Large intestine (tissue), 3 donors: ENCODE measurements around the gene XIRP1. TPM values are rescaled to one million over a fixed set of nuclear protein-coding genes. Genes with fewer than 3 reads are reported as not detected.

ENCODE experiments used
- DNase-seq, 2 donors: peaks; one replicate each; pipeline versions ENCODE4 v3.0.0 to v3.0.0-alpha.2; 2013
- H3K27ac ChIP-seq: one replicate; pipeline ENCODE4 v1.5.1; 2013; ENCODE audit warnings: low read length
- H3K27me3 ChIP-seq: 2 replicates; pipeline ENCODE4 v1.6.1; 2013; ENCODE audit warnings: low read length; ENCODE audit not compliant: control insufficient read depth, insufficient read depth
- H3K36me3 ChIP-seq: 2 replicates; pipeline ENCODE4 v1.6.1; 2013; ENCODE audit warnings: low read length; ENCODE audit not compliant: control insufficient read depth, insufficient read depth
- H3K4me1 ChIP-seq: one replicate; pipeline ENCODE4 v1.6.1; 2013; ENCODE audit warnings: low read length; ENCODE audit not compliant: control insufficient read depth, insufficient read depth
- H3K4me3 ChIP-seq: one replicate; pipeline ENCODE4 v1.5.1; 2013; ENCODE audit warnings: low read length
- H3K9me3 ChIP-seq: one replicate; pipeline ENCODE4 v1.6.1; 2013; ENCODE audit warnings: mild to moderate bottlenecking, low read depth, low read length, moderate library complexity; ENCODE audit not compliant: control insufficient read depth
- WGBS: methylation state at CpG from one replicate; pipeline ENCODE4 v1.1.5; 2013; ENCODE audit warnings: low lambda C conversion rate; ENCODE audit not compliant: insufficient coverage; 5-methylcytosine and 5-hydroxymethylcytosine counted together
- polyA plus RNA-seq: library from polyadenylated mRNA; unstranded; fragments of 120-200 nt; gene quantifications from one replicate; pipeline ENCODE4 v1.2.1, GENCODE V29; 2013

XIRP1 gene
- polyA plus RNA-seq, 1 donor: 0.19 TPM

DNA sequence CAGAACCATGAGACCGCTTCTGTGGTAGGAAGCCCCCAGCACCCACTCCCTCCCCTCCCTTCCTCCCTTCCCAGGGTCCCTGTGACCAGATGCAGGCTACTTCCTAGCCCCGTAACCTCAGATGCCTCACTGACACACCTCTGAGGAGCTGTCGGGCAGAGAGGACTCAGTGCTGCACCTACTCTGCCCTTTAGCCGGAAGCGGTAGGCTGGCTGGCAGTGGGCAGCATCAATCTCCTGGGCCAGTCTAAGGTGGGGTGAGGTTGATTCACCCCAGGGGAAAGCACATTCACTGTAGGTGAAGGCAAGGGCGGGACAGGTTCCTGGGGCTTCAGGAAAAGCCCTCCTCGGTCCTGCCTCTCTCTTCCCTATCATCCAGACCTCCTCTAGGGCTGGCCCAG lies 58.1 kb downstream of the XIRP1 start:
- no peak overlapping the region for H3K27ac ChIP-seq
- no peaks in the 10 kb centered on the region for H3K9me3 ChIP-seq
- H3K4me3 ChIP-seq: no peak overlapping the region
- H3K4me1 ChIP-seq: peaks cover 5% of the 10 kb centered on the region
- no CpG with 5 or more reads among the region's 7 CpGs for WGBS
- no peaks in the 10 kb centered on the region for H3K27me3 ChIP-seq
- no peak for DNase-seq
- H3K36me3 ChIP-seq: no peaks in the 10 kb centered on the region

DNA sequence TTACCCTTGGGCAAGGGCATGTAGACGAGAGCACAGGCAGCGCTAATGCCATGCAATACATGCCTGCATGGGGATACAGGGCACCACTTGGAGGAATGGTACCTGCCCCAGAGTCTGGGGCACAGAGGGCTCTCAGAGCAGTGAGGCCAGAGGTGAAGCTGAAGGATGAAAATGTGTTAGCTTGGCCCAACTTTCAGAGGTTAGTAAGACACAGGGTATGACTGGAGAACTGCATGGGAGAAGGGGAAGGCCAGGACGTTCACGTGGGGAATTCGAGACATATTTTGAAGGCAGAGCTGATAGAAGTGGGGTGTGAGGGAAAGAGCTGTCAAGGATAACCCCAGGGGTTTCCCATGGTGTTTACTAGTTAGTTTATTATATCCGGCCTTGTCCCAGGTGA lies 58.6 kb downstream of the XIRP1 start:
- Histone ChIP-seq H3K36me3 (no peaks in the 10 kb centered on the region), H3K4me1 (peaks cover 5% of the 10 kb centered on the region), H3K4me3 (no peak overlapping the region), H3K27me3 (no peaks in the 10 kb centered on the region), H3K27ac (no peak overlapping the region), H3K9me3 (no peaks in the 10 kb centered on the region)
- no peak for DNase-seq
- WGBS: no CpG with 5 or more reads among the region's 6 CpGs

Other genes with a start within 250 kb of the XIRP1 start
- gene SCN11A, start 140.7 kb downstream of the XIRP1 start, polyA plus RNA-seq: 1.1 TPM
- gene WDR48, start 140.6 kb downstream of the XIRP1 start, polyA plus RNA-seq: 40.0 TPM
- gene GORASP1, start 85.0 kb downstream of the XIRP1 start, polyA plus RNA-seq: 66.7 TPM
- gene TTC21A, start 84.9 kb downstream of the XIRP1 start, polyA plus RNA-seq: 5.8 TPM
- gene CSRNP1, start 39.0 kb downstream of the XIRP1 start, polyA plus RNA-seq: 24.5 TPM
- 2.8 TPM for gene CX3CR1, start 87.4 kb upstream of the XIRP1 start, polyA plus RNA-seq
- gene CCR8, start 137.1 kb upstream of the XIRP1 start, polyA plus RNA-seq: 0.09 TPM
- 35.1 TPM for gene SLC25A38, start 190.8 kb upstream of the XIRP1 start, polyA plus RNA-seq
- 1,397 TPM for gene RPSA, start 214.1 kb upstream of the XIRP1 start, polyA plus RNA-seq